ENCODE data around the gene ARHGAP40. TPM values are rescaled to one million over a fixed set of nuclear protein-coding genes. Genes with fewer than 3 reads are reported as not detected.

The ARHGAP40 gene
- total and polyA plus RNA-seq, 9 of the 15 experiments (the other 6 are each of a cell fraction or from before 2014, with no cell fraction given) = not detected

- TF ChIP-seq NR2C2 (CRISPR knock-in tag; IDR thresholded peaks at IDR 0.05) (peak; percentile 72; the same call in 1 of the 2 replicates), NR2C2 (tag; IDR thresholded peaks at IDR 0.05) (no peak; the same call in 1 of the 2 replicates), PHF20 (IDR thresholded peaks at IDR 0.05; ENCODE audit: partially characterized antibody) (no peak), KDM5B (IDR thresholded peaks at IDR 0.05; ENCODE audit: insufficient replicate concordance, low read depth, low read length) (no peak), CSDE1 (IDR thresholded peaks at IDR 0.05) (no peak), ERF (CRISPR knock-in tag; IDR thresholded peaks at IDR 0.05) (no peak), CGGBP1 (CRISPR knock-in tag; IDR thresholded peaks at IDR 0.05) (no peak), NEUROD1 (IDR thresholded peaks at IDR 0.05; ENCODE audit: borderline replicate concordance, low read depth, low read length, partially characterized antibody) (peak; percentile 17), PTBP1 (IDR thresholded peaks at IDR 0.05; ENCODE audit: low read depth, low read length) (0 out of 2 replicates have a peak, but pooled peaks have one; percentile 26), RBFOX2 (IDR thresholded peaks at IDR 0.05; ENCODE audit: low read depth, low read length) (no peak), ZBTB5 (IDR thresholded peaks at IDR 0.05) (no peak), BRF2 (IDR thresholded peaks at IDR 0.05; ENCODE audit: borderline replicate concordance, insufficient read depth, insufficient read length) (no peak), SREBF1 (IDR thresholded peaks at IDR 0.05; ENCODE audit: borderline replicate concordance, low read depth, low read length) (no peak), GTF3C2 (IDR thresholded peaks at IDR 0.05; ENCODE audit: borderline replicate concordance, extremely low read depth, insufficient read length) (no peak), ZNF316 (IDR thresholded peaks at IDR 0.05) (no peak), CAMTA2 (CRISPR knock-in tag; conservative IDR thresholded peaks at IDR 0.05) (no peak), KLF1 (tag; IDR thresholded peaks at IDR 0.05) (no peak), RBM39 (optimal IDR thresholded peaks at IDR 0.05; ENCODE audit: low read depth, low read length) (no peak), CXXC5 (CRISPR knock-in tag; IDR thresholded peaks at IDR 0.05) (peak; percentile 98), USF2 (CRISPR knock-in tag; IDR thresholded peaks at IDR 0.05) (peak; percentile 38; the same call in 1 of the 2 replicates)
Observed at GRCh38 chr20:38692436-38693411, 91.1 kb downstream of the ARHGAP40 start (continued).

Measured in K562 (cell line).